D721Med (cell line): Measurements from ENCODE around the gene AURKA.
"Not testable (repeated sequence)": the region's sequence is repeated elsewhere in the genome, so short reads cannot be mapped to it uniquely, and the experiment has no call there.

Experiments used
- DNase-seq: peaks from one replicate; pipeline ENCODE4 v3.0.0; 2011; ENCODE audit warnings: low spot score; ENCODE audit not compliant: insufficient read length
- FAIRE-seq: peaks from 2 replicates; lab custom pipeline; 2011; peaks lifted over from hg19 to GRCh38; lab: Jason Lieb, UNC
- CTCF ChIP-seq: IDR thresholded peaks from 2 replicates; pipeline ENCODE4 v1.5.1; 2012; ENCODE audit warnings: mild to moderate bottlenecking, control low read depth; ENCODE audit not compliant: insufficient read depth; ENCODE audit errors: missing control alignments

Gene AURKA

GRCh38 chr20:56414842-56415765 lies 23.1 kb upstream of the AURKA start:
- DNase-seq (no peak), FAIRE-seq (no peak)
- no peak for TF ChIP-seq CTCF

GRCh38 chr20:56412949-56413348 lies 20.9 kb upstream of the AURKA start:
- no peak for FAIRE-seq
- DNase-seq, result no peak
- no peak for TF ChIP-seq CTCF

- no peak for DNase-seq
- no peak for TF ChIP-seq CTCF
- no peak for FAIRE-seq
Measured at GRCh38 chr20:56412473-56412790, 20.4 kb upstream of the AURKA start.

- FAIRE-seq (no peak), DNase-seq (no peak)
- no peak for TF ChIP-seq CTCF
Measured at GRCh38 chr20:56411759-56412472, 19.9 kb upstream of the AURKA start, which contains the start of gene CASS4. CASS4 (plus strand) TSS chr20:56412260; CDS start chr20:56412459, 199 bp downstream.

- not testable (repeated sequence) for DNase-seq, FAIRE-seq
Measured at GRCh38 chr20:56411287-56411686, 19.3 kb upstream of the AURKA start.

- no peak for TF ChIP-seq CTCF
- no peak for DNase-seq
- no peak for FAIRE-seq
Measured at GRCh38 chr20:56409956-56410355, 17.9 kb upstream of the AURKA start.

- no peak for TF ChIP-seq CTCF
Measured at GRCh38 chr20:56409521-56409920, 17.5 kb upstream of the AURKA start.

More at GRCh38 chr20:56409521-56409920, 17.5 kb upstream of the AURKA start:
- no peak for DNase-seq
- no peak for FAIRE-seq
